ENCODE measurements around the gene CNIH3. TPM values are rescaled to one million over a fixed set of nuclear protein-coding genes. Genes with fewer than 3 reads are reported as not detected.
A peak's percentile ranks its signal among the peaks of the same experiment; 100 is the strongest.

Gene CNIH3
- total RNA-seq, 2 donors from 2014 or later = 1.1 to 1.8 TPM

DNA sequence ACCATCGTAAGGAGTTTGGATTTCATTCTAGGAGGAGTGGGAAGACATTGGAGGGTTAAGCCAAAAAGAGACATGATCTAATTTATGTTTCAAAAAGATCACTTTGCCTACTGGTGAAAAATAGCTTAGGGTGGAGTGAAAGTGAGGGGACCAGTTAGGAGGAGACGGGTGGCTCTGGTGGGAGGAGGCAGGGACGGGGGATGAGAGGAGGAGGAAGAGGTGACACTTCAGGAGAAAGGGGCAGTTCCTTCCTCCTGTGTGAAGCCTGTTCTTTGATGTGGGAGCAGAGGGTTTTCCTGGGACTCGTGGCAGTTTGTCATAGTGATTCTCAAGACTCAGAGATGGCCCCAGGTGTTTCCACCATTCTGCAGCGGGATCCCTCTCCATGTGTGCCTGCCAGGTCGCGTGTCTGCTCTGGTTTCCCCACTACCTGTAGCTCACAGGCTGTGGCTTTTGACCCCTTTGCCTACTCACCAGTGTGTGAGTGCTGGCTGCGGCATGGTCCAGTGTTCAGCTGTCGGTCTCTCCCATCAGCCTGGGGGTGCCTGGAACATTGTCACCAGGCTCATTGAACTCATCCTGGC, 102.4 kb downstream of the CNIH3 start:
- Mint-ChIP-seq H3K9me3 (no peaks in the 10 kb centered on the region), H3K36me3 (no peaks in the 10 kb centered on the region), H3K27ac (peak overlapping the region; percentile 14 to 46)
- ATAC-seq (peak; percentile 58 to 66), DNase-seq (ENCODE audit: low spot score in 2 of 2) (no peak)

DNA sequence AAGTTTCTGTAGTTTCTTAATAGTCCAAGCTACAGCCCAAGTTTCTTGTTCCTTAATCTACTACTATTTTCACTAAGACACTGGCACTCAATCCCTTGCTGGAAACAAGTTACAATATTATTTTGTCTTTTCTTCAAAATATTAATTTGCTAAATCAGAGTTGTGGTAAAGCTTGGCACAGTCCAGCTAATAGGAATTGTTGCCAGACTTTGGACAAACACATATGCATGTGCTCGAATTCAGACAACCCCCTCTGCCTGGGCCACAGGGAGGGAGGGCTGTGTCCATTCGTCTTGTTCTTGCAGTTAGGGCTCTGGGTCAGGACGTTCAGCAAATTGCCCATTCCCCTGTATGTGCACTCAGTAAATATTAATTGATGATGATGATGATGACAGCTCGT, 103.6 kb downstream of the CNIH3 start:
- Mint-ChIP-seq H3K27ac (no peak overlapping the region), H3K9me3 (no peaks in the 10 kb centered on the region), H3K36me3 (no peaks in the 10 kb centered on the region)
- no peak for ATAC-seq
- no peak for DNase-seq (ENCODE audit: low spot score in 2 of 2)

GRCh38 chr1:224720216-224720615, 104.1 kb downstream of the CNIH3 start:
- no peaks in the 10 kb centered on the region for H3K9me3 Mint-ChIP-seq
- no peak for ATAC-seq

DNA sequence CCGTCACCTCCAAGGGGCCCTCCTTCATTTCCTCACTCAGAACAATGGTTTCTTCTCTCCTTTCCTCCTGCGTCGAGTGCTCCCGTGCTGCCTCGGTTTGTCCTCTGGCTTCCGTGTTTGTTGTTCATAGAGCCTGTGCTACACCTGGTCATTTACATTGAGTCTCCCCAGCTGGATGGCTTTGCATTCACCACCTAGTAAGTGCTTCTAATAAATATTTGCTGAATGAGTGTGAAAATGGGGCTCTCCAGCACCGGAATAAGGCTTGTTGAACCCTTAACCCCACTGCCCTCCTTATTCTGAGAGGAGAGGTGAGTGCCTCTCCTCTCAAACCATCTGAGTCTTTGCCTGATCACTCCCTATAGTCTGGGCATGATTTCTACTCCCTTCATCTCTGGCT, 104.9 kb downstream of the CNIH3 start:
- Mint-ChIP-seq H3K36me3 (no peaks in the 10 kb centered on the region), H3K27ac (no peak overlapping the region), H3K9me3 (no peaks in the 10 kb centered on the region)
- ATAC-seq (no peak), DNase-seq (ENCODE audit: low spot score in 2 of 2) (no peak)

More at GRCh38 chr1:224720216-224720615, 104.1 kb downstream of the CNIH3 start:
- Mint-ChIP-seq H3K27ac (no peak overlapping the region), H3K36me3 (no peaks in the 10 kb centered on the region)
- DNase-seq (ENCODE audit: low spot score in 2 of 2) = no peak

DNA sequence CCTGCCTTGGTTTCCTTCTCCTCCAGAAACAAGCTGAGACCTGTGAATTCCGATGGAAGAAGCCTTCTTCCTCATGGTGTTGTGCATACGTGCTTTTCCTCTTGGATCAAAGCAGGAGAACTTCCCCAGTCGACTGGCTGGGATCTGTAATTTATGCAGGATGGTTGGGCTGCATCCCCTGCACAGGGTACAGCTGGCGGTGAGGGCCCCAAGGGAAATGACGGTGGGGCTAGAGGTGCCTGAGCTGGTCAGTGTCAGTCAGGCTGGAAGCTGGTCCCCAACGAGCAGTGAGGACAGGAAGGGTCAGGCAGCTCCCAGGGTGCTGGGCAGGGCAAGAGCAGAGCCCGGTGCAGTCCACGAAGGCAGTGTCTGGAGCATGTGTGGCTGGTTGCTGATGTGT, 106.7 kb downstream of the CNIH3 start:
- Mint-ChIP-seq H3K36me3 (no peaks in the 10 kb centered on the region), H3K27ac (no peak overlapping the region), H3K9me3 (no peaks in the 10 kb centered on the region)
- DNase-seq (ENCODE audit: low spot score in 2 of 2) = no peak
- ATAC-seq = no peak

GRCh38 chr1:224724566-224724965, 108.4 kb downstream of the CNIH3 start:
- ATAC-seq (no peak), DNase-seq (ENCODE audit: low spot score in 2 of 2) (no peak)
- Mint-ChIP-seq H3K9me3 (no peaks in the 10 kb centered on the region), H3K27ac (no peak overlapping the region), H3K36me3 (no peaks in the 10 kb centered on the region)

DNA sequence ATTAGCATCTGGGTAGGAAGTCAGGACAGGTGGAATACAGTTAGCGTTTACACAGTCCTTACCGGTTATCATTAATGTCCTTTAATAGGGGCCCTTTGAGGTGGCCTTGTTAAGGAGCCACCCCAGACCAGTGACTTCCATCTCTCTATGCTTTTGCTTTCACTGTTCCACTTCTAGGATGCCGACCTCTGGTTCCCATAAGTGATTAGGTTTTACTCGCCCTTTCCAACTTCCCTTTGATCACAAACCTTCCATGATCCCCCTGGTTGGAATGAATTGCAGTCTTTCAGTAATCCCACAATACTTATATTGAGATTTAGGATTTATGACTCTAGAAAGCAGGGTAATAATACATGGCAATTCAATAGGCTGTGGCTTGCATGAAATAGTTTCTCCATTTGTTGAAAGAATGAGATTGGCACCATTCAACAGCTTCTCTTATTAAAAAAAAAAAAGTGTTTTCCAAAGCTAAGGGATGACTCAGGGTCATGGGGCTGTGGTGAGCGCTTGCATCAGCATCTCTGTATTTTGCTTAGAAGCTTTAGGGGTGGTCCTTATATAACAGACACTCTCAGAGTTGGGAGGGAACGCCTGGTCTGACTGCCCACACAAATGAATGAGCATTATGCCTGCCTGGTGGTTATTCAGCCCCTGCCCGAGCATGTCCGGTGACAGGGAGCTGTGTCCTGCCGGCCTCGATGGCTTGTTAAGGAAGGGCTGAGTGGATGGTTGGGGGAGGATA, 110.5 kb downstream of the CNIH3 start:
- Mint-ChIP-seq H3K9me3 (no peaks in the 10 kb centered on the region), H3K36me3 (no peaks in the 10 kb centered on the region), H3K27ac (peak overlapping the region in 1 of 2 donors; percentile 70)
- DNase-seq (ENCODE audit: low spot score in 2 of 2) = no peak
- peak in 1 of 2 donors; percentile 83 for ATAC-seq

- H3K36me3 Mint-ChIP-seq = no peaks in the 10 kb centered on the region
These were observed 111.5 kb downstream of the CNIH3 start for GRCh38 chr1:224727351-224728289.

GRCh38 chr1:224730540-224730939, 114.4 kb downstream of the CNIH3 start:
- DNase-seq (ENCODE audit: low spot score in 2 of 2) = no peak
- no peak for ATAC-seq
- Mint-ChIP-seq H3K9me3 (no peaks in the 10 kb centered on the region), H3K36me3 (no peaks in the 10 kb centered on the region), H3K27ac (no peak overlapping the region)

More at GRCh38 chr1:224727351-224728289, 111.5 kb downstream of the CNIH3 start:
- Mint-ChIP-seq H3K9me3 (no peaks in the 10 kb centered on the region), H3K27ac (no peak overlapping the region)
- ATAC-seq (no peak), DNase-seq (ENCODE audit: low spot score in 2 of 2) (no peak)

DNA sequence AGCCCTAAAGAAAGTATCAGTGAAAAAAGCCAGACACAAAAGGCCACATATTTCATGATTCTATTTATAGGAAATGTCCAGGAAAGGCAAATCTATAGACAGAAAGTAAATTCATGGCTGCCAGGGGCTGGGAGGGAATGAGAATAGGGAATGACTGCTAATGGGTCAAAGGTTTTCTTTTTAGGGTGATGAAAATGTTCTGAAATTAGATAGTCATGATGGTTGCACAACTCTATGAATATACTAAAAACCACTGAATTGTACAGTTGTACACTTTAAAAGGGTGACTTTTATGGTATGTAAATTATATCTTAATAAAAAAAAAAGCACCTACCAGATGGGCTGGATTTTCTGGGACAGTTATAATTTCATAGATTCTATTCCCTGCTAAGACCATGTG, 114.8 kb downstream of the CNIH3 start:
- Mint-ChIP-seq H3K9me3 (no peaks in the 10 kb centered on the region), H3K27ac (no peak overlapping the region)
- DNase-seq (ENCODE audit: low spot score in 2 of 2) = no peak

DNA sequence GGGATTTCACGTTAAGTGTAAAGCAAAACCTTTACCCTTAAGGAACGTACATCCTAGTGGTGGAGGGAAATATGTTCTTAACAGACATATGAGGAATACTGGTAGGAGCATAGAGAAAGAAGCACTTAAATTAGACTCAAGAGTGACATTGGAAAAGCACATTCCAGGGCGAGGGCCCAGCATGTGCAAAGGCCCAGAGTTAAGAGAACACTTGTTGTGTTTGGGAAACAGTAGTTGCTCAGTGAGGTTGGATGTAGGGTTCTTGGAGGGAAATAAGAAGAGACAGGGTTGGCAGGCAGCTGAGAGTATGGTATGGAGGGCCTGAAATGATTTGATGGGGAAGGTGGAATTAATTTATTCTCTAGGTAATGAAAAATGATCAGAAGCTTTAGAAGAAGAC, 115.5 kb downstream of the CNIH3 start:
- H3K9me3 Mint-ChIP-seq = no peaks in the 10 kb centered on the region
- ATAC-seq (no peak), DNase-seq (ENCODE audit: low spot score in 2 of 2) (no peak)
- peak overlapping the region in 1 of 2 donors; percentile 3 for H3K27ac Mint-ChIP-seq
- H3K36me3 Mint-ChIP-seq = no peaks in the 10 kb centered on the region

More for the DNA sequence above, 114.8 kb downstream of the CNIH3 start:
- no peak for ATAC-seq
- H3K36me3 Mint-ChIP-seq = no peaks in the 10 kb centered on the region

GRCh38 chr1:224732377-224733026, 116.4 kb downstream of the CNIH3 start:
- H3K36me3 Mint-ChIP-seq = no peaks in the 10 kb centered on the region
- no peak for DNase-seq (ENCODE audit: low spot score in 2 of 2)
- no peak for ATAC-seq
- H3K9me3 Mint-ChIP-seq = no peaks in the 10 kb centered on the region
- H3K27ac Mint-ChIP-seq = peak overlapping the region; percentile 0 to 92

GRCh38 chr1:224733027-224733911, 117.2 kb downstream of the CNIH3 start:
- Mint-ChIP-seq H3K9me3 (no peaks in the 10 kb centered on the region), H3K27ac (peak overlapping the region in 1 of 2 donors; percentile 51), H3K36me3 (no peaks in the 10 kb centered on the region)
- peak; percentile 66 to 71 for ATAC-seq
- DNase-seq (ENCODE audit: low spot score in 2 of 2) = peak in 1 of 2 donors; percentile 60

- ATAC-seq (no peak), DNase-seq (ENCODE audit: low spot score in 2 of 2) (no peak)
- Mint-ChIP-seq H3K36me3 (no peaks in the 10 kb centered on the region), H3K27ac (no peak overlapping the region), H3K9me3 (no peaks in the 10 kb centered on the region)
These were observed 118.3 kb downstream of the CNIH3 start for GRCh38 chr1:224734261-224734935.

GRCh38 chr1:224735159-224735558, 119.0 kb downstream of the CNIH3 start:
- H3K9me3 Mint-ChIP-seq = no peaks in the 10 kb centered on the region
- peak; percentile 33 to 59 for ATAC-seq
- DNase-seq (ENCODE audit: low spot score in 2 of 2) = no peak
- H3K27ac Mint-ChIP-seq = no peak overlapping the region
- no peaks in the 10 kb centered on the region for H3K36me3 Mint-ChIP-seq

All from activated naive CD4-positive, alpha-beta T cell treated with anti-CD3 and anti-CD28 coated beads, Interleukin-2, amount 50 U/mL, for 72 hours (primary cell).